Caco-2 (cell line): ENCODE measurements around the gene HSD3B2. TPM values are rescaled to one million over a fixed set of nuclear protein-coding genes. Genes with fewer than 3 reads are reported as not detected.

Source experiments
- BruUV-seq: library from RNA; stranded (reverse); fragments of 400-500 nt; replicated peaks from 2 replicates; lab custom pipeline; 2021; lab: Mats Ljungman, UMichigan
- CTCF ChIA-PET: fragments of 300-600 bp; sonication (Branson Sonifier 250); formaldehyde crosslinking; loops from one replicate; lab custom pipeline; 2022; ENCODE audit warnings: antibody characterized with exemption; lab: Charles Lee
- POLR2A ChIA-PET: fragments of 300-600 bp; sonication (Branson Sonifier 250); formaldehyde crosslinking; loops from one replicate; lab custom pipeline; 2022; ENCODE audit warnings: antibody characterized with exemption; lab: Charles Lee
- DNase-seq, 2 experiments: peaks; one replicate each; pipeline versions ENCODE4 v3.0.0 to v3.0.0-alpha.2; 2020 to 2022
- H3K27me3 ChIP-seq: replicated peaks from 2 replicates; pipeline ENCODE4 v1.6.0; 2011; ENCODE audit warnings: low read length; ENCODE audit not compliant: control insufficient read depth, insufficient read depth
- H3K36me3 ChIP-seq: 2 replicates; pipeline ENCODE4 v1.5.1; 2011; ENCODE audit warnings: low read length; ENCODE audit not compliant: control insufficient read depth, insufficient read depth
- H3K4me1 ChIP-seq: fragments of 250-450 bp; sonication (Bioruptor Pico); 2 replicates; pipeline ENCODE4 v1.5.1; 2020; ENCODE audit warnings: mild to moderate bottlenecking
- H3K4me3 ChIP-seq: 2 replicates; pipeline ENCODE4 v1.5.1; 2011; ENCODE audit warnings: low read depth, mild to moderate bottlenecking, control low read depth, low read length
- H3K9me3 ChIP-seq: fragments of 250-450 bp; sonication (Bioruptor Pico); 2 replicates; pipeline ENCODE4 v1.5.1; 2020; ENCODE audit warnings: mild to moderate bottlenecking, moderate library complexity
- H3K27ac Mint-ChIP-seq: one replicate; pipeline ENCODE4 v1.8.0; 2022; ENCODE audit warnings: mixed read lengths; ENCODE audit not compliant: unreplicated experiment
- H3K27me3 Mint-ChIP-seq: one replicate; pipeline ENCODE4 v1.8.0; 2022; ENCODE audit warnings: mixed read lengths; ENCODE audit not compliant: insufficient read depth, unreplicated experiment
- H3K36me3 Mint-ChIP-seq: one replicate; pipeline ENCODE4 v1.8.0; 2022; ENCODE audit warnings: mild to moderate bottlenecking, mixed read lengths; ENCODE audit not compliant: insufficient read depth, unreplicated experiment
- H3K4me1 Mint-ChIP-seq: one replicate; pipeline ENCODE4 v1.8.0; 2022; ENCODE audit warnings: low read depth, mixed read lengths; ENCODE audit not compliant: unreplicated experiment
- H3K4me3 Mint-ChIP-seq: one replicate; pipeline ENCODE4 v1.8.0; 2022; ENCODE audit warnings: mild to moderate bottlenecking, moderate library complexity, mixed read lengths; ENCODE audit not compliant: unreplicated experiment
- H3K9me3 Mint-ChIP-seq: one replicate; pipeline ENCODE4 v1.8.0; 2022; ENCODE audit warnings: mixed read lengths; ENCODE audit not compliant: unreplicated experiment
- CTCF ChIP-seq, 2 experiments: fragments of 200-600 bp in 1 of 2; IDR thresholded peaks; 1 replicate in 1 of 2; 2 replicates in 1 of 2; pipeline versions ENCODE4 v1.5.1 to v1.8.0; 2011 to 2022; ENCODE audit warnings: antibody characterized with exemption in 1 of 2, control low read depth in 1 of 2, inconsistent platforms in 1 of 2, low read depth in 1 of 2, low read length in 1 of 2, mild to moderate bottlenecking in 1 of 2, moderate library complexity in 1 of 2; ENCODE audit not compliant: insufficient read depth in 1 of 2, severe bottlenecking in 1 of 2, unreplicated experiment in 1 of 2
- intact Hi-C: fragments of 100-400 bp; cut with micrococcal nuclease; formaldehyde crosslinking; loops from one replicate; pipeline ENCODE4 v1.10.0; 2022; ENCODE audit not compliant: unreplicated experiment
- total RNA-seq: library from RNA; stranded (reverse); gene quantifications from 2 replicates; pipeline ENCODE4 v1.2.3, GENCODE V29; 2022

The HSD3B2 gene
- total RNA-seq, 1 experiment from 2014 or later = not detected

GRCh38 chr1:119470377-119470776 is 55.4 kb downstream of the HSD3B2 start:
- no peak for DNase-seq
- ChIA-PET POLR2A (no interaction called here), CTCF (no interaction called here)
- Mint-ChIP-seq H3K27ac (no peak overlapping the region), H3K27me3 (no peaks in the 10 kb centered on the region), H3K36me3 (no peaks in the 10 kb centered on the region), H3K4me1 (peaks cover 14% of the 10 kb centered on the region), H3K4me3 (no peak overlapping the region), H3K9me3 (no peaks in the 10 kb centered on the region)
- no TSS peak for BruUV-seq
- Histone ChIP-seq H3K27me3 (no peaks in the 10 kb centered on the region), H3K4me3 (no peak overlapping the region), H3K36me3 (no peaks in the 10 kb centered on the region), H3K4me1 (peaks cover 9% of the 10 kb centered on the region; the same call in 1 of the 2 replicates), H3K9me3 (no peaks in the 10 kb centered on the region)
- TF ChIP-seq CTCF (IDR thresholded peaks at IDR 0.05; ENCODE audit: insufficient read depth in 1 of 2, low read depth in 1 of 2, low read length in 1 of 2, severe bottlenecking in 1 of 2, unreplicated experiment in 1 of 2) = no peak
- intact Hi-C loops = no loop called here

- POLR2A ChIA-PET = no interaction called here
- intact Hi-C loops = no loop called here
- no TSS peak for BruUV-seq
Observed at GRCh38 chr1:119470958-119471357, 56.0 kb downstream of the HSD3B2 start.

GRCh38 chr1:119471566-119471965 is 56.6 kb downstream of the HSD3B2 start:
- CTCF ChIA-PET = interaction anchor here (0.7 kb wide), 1 partner anchor 36 kb away, joined by 4 read pairs; the partner anchor contains the start of gene HSD3B1
- BruUV-seq = no TSS peak
- no peak for TF ChIP-seq CTCF (IDR thresholded peaks at IDR 0.05; ENCODE audit: insufficient read depth in 1 of 2, low read depth in 1 of 2, low read length in 1 of 2, severe bottlenecking in 1 of 2, unreplicated experiment in 1 of 2)

More at GRCh38 chr1:119470958-119471357, 56.0 kb downstream of the HSD3B2 start:
- Histone ChIP-seq H3K4me3 (no peak overlapping the region), H3K36me3 (no peaks in the 10 kb centered on the region), H3K9me3 (no peaks in the 10 kb centered on the region), H3K27me3 (no peaks in the 10 kb centered on the region), H3K4me1 (peaks cover 11% of the 10 kb centered on the region; the same call in 1 of the 2 replicates)
- DNase-seq = no peak
- Mint-ChIP-seq H3K9me3 (no peaks in the 10 kb centered on the region), H3K36me3 (no peaks in the 10 kb centered on the region), H3K27me3 (no peaks in the 10 kb centered on the region), H3K4me1 (peaks cover 19% of the 10 kb centered on the region), H3K27ac (no peak overlapping the region), H3K4me3 (no peak overlapping the region)
- CTCF ChIA-PET = no interaction called here
- no peak for TF ChIP-seq CTCF (IDR thresholded peaks at IDR 0.05; ENCODE audit: insufficient read depth in 1 of 2, low read depth in 1 of 2, low read length in 1 of 2, severe bottlenecking in 1 of 2, unreplicated experiment in 1 of 2)

More at GRCh38 chr1:119471566-119471965, 56.6 kb downstream of the HSD3B2 start:
- H3K9me3 ChIP-seq = no peaks in the 10 kb centered on the region
- no peaks in the 10 kb centered on the region for H3K36me3 ChIP-seq
- 0 out of 2 replicates have a peak, but pooled peaks cover 9% of the 10 kb centered on the region for H3K4me1 ChIP-seq
- Mint-ChIP-seq H3K4me3 (no peak overlapping the region), H3K36me3 (no peaks in the 10 kb centered on the region), H3K27me3 (no peaks in the 10 kb centered on the region), H3K4me1 (peaks cover 23% of the 10 kb centered on the region), H3K9me3 (no peaks in the 10 kb centered on the region), H3K27ac (no peak overlapping the region)
- DNase-seq = no peak
- POLR2A ChIA-PET = no interaction called here
- no peaks in the 10 kb centered on the region for H3K27me3 ChIP-seq
- intact Hi-C loops = no loop called here
- H3K4me3 ChIP-seq = no peak overlapping the region
